H1 (cell line): ENCODE measurements around the gene EPHB1. TPM values are rescaled to one million over a fixed set of nuclear protein-coding genes. Genes with fewer than 3 reads are reported as not detected.

Source experiments
- CREB1 ChIP-seq: IDR thresholded peaks from 2 replicates; pipeline ENCODE4 v1.6.1; 2012; ENCODE audit warnings: inconsistent platforms
- GABPA ChIP-seq: IDR thresholded peaks from 2 replicates; pipeline ENCODE4 v1.6.1; 2011; ENCODE audit warnings: mild to moderate bottlenecking, low read length, moderate library complexity, borderline replicate concordance; ENCODE audit not compliant: insufficient read depth
- HDAC2 ChIP-seq, 2 experiments: fragments of 300-600 bp in 1 of 2; sonication (generic) in 1 of 2; IDR thresholded peaks; 2 replicates each; pipeline ENCODE4 v1.6.1; 2011 to 2012; ENCODE audit warnings: low read depth in 2 of 2, low read length in 2 of 2, mild to moderate bottlenecking in 2 of 2, moderate library complexity in 2 of 2, borderline replicate concordance in 1 of 2, inconsistent platforms in 1 of 2
- JUN ChIP-seq: IDR thresholded peaks from 2 replicates; pipeline ENCODE4 v1.6.1; 2011; ENCODE audit warnings: low read depth, mild to moderate bottlenecking, improper control_type of control experiment, low read length
- ZNF274 ChIP-seq: IDR thresholded peaks from 2 replicates; pipeline ENCODE4 v1.7.0; 2012; ENCODE audit warnings: low read length, borderline replicate concordance; ENCODE audit errors: extremely low read depth
- polyA plus RNA-seq, 7 experiments: library from polyadenylated mRNA; depleted of rRNA in 3 of 7; stranded (reverse) in 5 of 7; unstranded in 2 of 7; fragments of >200 nt in 5 of 7; fragments of 200-250 nt in 2 of 7; gene quantifications; 1 replicate in 5 of 7; 2 replicates in 1 of 7; 4 replicates in 1 of 7; pipeline versions ENCODE4 v1.2.1 to v1.2.3, GENCODE V29; 2011 to 2013; ENCODE audit warnings: missing spikeins in 2 of 7, mixed read lengths in 2 of 7
- total RNA-seq: library from RNA; stranded (reverse); fragmentation: NEBNext Ultra II Directional; extraction: Animal tissue kit (Norgen Biotek cat#: 25700); gene quantifications from 2 replicates; pipeline ENCODE4 v1.2.1, GENCODE V29; 2021
- TF ChIP-seq, protein P1 (sequence below): IDR thresholded peaks from 2 replicates; pipeline ENCODE4 v1.6.1; 2012; ENCODE audit warnings: low read length, inconsistent platforms
- TF ChIP-seq, protein P2 (sequence below): IDR thresholded peaks from 2 replicates; pipeline ENCODE4 v1.6.1; 2012; ENCODE audit warnings: inconsistent platforms

EPHB1 gene
- total and polyA plus RNA-seq, 2 of the 8 experiments (the other 6 are each of a cell fraction or from before 2014, with no cell fraction given) = 3.5 to 5.9 TPM

DNA sequence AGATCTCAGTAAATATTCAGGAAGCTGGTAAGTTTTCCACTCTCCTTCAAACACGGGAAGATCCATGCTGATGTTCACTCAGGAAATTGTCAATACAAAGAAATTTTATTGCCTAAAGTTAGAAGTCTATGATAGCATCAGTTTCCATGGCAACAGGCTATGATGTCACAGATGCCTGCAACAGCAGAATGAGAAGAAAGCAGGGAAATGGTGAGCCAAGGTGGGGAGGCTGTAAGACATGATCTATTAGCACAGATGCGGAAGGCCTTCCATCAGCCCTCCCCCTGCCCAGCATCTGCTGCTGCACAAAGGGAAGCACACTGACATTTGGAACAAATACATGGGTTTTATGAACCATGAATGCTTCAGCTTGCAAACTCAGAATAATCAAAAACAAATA lies 28.6 kb downstream of the EPHB1 start (continued):
- TF ChIP-seq, protein P1, sequence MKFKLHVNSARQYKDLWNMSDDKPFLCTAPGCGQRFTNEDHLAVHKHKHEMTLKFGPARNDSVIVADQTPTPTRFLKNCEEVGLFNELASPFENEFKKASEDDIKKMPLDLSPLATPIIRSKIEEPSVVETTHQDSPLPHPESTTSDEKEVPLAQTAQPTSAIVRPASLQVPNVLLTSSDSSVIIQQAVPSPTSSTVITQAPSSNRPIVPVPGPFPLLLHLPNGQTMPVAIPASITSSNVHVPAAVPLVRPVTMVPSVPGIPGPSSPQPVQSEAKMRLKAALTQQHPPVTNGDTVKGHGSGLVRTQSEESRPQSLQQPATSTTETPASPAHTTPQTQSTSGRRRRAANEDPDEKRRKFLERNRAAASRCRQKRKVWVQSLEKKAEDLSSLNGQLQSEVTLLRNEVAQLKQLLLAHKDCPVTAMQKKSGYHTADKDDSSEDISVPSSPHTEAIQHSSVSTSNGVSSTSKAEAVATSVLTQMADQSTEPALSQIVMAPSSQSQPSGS = no peak
- TF ChIP-seq, protein P2, sequence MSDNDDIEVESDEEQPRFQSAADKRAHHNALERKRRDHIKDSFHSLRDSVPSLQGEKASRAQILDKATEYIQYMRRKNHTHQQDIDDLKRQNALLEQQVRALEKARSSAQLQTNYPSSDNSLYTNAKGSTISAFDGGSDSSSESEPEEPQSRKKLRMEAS = no peak
- TF ChIP-seq GABPA (no peak), CREB1 (no peak), ZNF274 (no peak), HDAC2 (IDR thresholded peaks at IDR 0.05; ENCODE audit: borderline replicate concordance in 1 of 2, low read depth in 2 of 2, low read length in 2 of 2) (no peak), JUN (no peak)
